IPS-18a (cell line): Measurements from ENCODE around the gene C3orf18.

ENCODE experiments used
- H3K27ac ChIP-seq: one replicate; pipeline ENCODE4 v1.5.1; 2013; ENCODE audit warnings: low read length
- H3K27me3 ChIP-seq: one replicate; pipeline ENCODE4 v1.6.1; 2013; ENCODE audit warnings: mild to moderate bottlenecking, low read length; ENCODE audit not compliant: control insufficient read depth, insufficient read depth
- H3K36me3 ChIP-seq: one replicate; pipeline ENCODE4 v1.6.1; 2013; ENCODE audit warnings: low read depth, low read length; ENCODE audit not compliant: control insufficient read depth
- H3K4me1 ChIP-seq: one replicate; pipeline ENCODE4 v1.6.1; 2013; ENCODE audit warnings: low read depth, low read length; ENCODE audit not compliant: control insufficient read depth
- H3K4me3 ChIP-seq: one replicate; pipeline ENCODE4 v1.5.1; 2013; ENCODE audit warnings: low read length
- H3K9ac ChIP-seq: one replicate; pipeline ENCODE4 v1.6.1; 2013; ENCODE audit warnings: mild to moderate bottlenecking, low read length, moderate library complexity
- H3K9me3 ChIP-seq: one replicate; pipeline ENCODE4 v1.6.1; 2013; ENCODE audit warnings: low read depth, low read length; ENCODE audit not compliant: control insufficient read depth

C3orf18 gene

DNA sequence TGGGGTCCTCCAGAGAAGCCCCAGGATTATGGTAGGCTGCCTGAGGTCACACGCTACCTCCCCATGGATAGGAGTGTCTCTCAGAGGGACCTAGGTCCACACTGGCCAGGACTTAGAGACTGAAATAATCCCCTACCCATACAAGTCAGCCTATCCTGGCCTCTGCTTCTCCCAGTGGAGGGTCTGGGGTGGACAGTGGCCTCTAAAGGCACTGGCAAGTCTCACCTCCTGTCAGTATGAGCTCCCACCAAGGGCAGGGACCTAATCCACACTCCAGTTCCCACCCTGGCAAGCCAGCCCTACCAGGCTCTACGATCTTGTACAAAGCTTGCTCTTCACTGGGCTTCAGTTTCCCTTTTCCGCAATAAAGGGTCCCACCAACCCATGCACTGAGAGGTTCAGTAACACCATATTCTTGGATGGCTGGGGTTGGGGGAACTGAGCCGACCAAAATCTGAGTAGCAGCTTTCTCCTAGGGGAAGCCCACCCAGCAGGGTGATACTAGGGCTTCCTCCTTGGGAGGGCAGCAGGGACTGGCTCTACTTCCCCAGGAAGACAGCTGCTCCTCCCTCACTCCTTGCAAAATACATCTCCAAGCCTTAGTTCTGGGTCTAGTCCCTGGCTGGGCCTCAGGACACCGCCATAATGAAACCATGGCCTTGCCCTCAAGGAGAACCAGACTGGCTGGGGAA lies 41.7 kb upstream of the C3orf18 start:
- Histone ChIP-seq H3K27me3 (peaks cover 34% of the 10 kb centered on the region), H3K9ac (no peak overlapping the region), H3K27ac (no peak overlapping the region), H3K4me3 (no peak overlapping the region), H3K4me1 (peaks cover 3% of the 10 kb centered on the region), H3K9me3 (no peaks in the 10 kb centered on the region), H3K36me3 (no peaks in the 10 kb centered on the region)

DNA sequence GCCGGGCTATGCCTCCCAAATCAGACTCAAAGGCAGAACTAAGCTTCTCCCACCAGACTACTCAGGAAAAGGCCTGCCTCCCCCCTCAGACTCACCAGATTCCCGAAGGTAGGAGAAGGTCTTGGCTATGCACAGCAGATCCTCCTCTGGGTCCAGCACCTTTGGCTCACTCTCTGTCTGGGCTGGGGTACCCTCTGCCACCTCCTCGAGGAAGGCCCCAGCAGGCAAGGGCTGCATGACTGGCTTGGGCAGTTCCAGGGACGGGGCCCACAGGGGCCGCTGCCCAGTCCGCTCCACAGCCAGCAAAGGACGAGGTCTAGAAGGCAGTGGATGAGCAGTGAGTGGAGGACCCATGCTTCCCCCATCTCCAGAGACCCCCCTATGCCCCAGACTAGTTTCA lies 40.7 kb upstream of the C3orf18 start:
- H3K27me3 ChIP-seq: peaks cover 27% of the 10 kb centered on the region
- H3K4me1 ChIP-seq: peaks cover 3% of the 10 kb centered on the region
- no peaks in the 10 kb centered on the region for H3K9me3 ChIP-seq
- no peaks in the 10 kb centered on the region for H3K36me3 ChIP-seq
- no peak overlapping the region for H3K27ac ChIP-seq
- no peak overlapping the region for H3K4me3 ChIP-seq
- no peak overlapping the region for H3K9ac ChIP-seq

GRCh38 chr3:50607271-50608091 lies 39.9 kb upstream of the C3orf18 start:
- H3K4me1 ChIP-seq: peaks cover 3% of the 10 kb centered on the region

DNA sequence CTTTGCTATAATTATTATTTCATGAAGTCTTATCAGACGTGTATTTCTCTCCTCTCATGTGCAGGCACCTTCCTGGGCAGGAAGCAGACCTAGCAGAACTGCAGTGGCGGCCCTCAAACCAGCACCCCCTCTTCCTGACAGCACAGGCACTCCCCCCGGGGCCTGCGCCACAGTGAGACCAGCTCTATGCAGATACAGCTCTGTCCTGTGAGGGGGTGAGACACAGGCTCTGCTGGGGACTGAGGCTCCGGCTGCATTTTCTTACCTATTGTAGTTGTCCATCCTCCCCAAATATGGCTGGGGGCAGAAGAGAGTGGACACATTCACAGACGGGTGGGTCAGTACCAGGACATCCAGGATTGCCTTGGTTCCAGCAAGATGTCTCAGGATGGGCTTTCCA lies 39.0 kb upstream of the C3orf18 start:
- no peaks in the 10 kb centered on the region for H3K36me3 ChIP-seq
- no peaks in the 10 kb centered on the region for H3K4me1 ChIP-seq
- no peak overlapping the region for H3K27ac ChIP-seq
- no peak overlapping the region for H3K4me3 ChIP-seq
- H3K9ac ChIP-seq: no peak overlapping the region
- H3K9me3 ChIP-seq: no peaks in the 10 kb centered on the region
- peaks cover 15% of the 10 kb centered on the region for H3K27me3 ChIP-seq

More at GRCh38 chr3:50607271-50608091, 39.9 kb upstream of the C3orf18 start:
- Histone ChIP-seq H3K36me3 (no peaks in the 10 kb centered on the region), H3K27ac (no peak overlapping the region), H3K4me3 (no peak overlapping the region), H3K9me3 (no peaks in the 10 kb centered on the region), H3K27me3 (peaks cover 19% of the 10 kb centered on the region), H3K9ac (no peak overlapping the region)

GRCh38 chr3:50605901-50606326 lies 38.4 kb upstream of the C3orf18 start:
- Histone ChIP-seq H3K27me3 (peaks cover 12% of the 10 kb centered on the region), H3K4me1 (no peaks in the 10 kb centered on the region), H3K36me3 (no peaks in the 10 kb centered on the region), H3K27ac (no peak overlapping the region), H3K9ac (no peak overlapping the region), H3K4me3 (no peak overlapping the region), H3K9me3 (no peaks in the 10 kb centered on the region)

DNA sequence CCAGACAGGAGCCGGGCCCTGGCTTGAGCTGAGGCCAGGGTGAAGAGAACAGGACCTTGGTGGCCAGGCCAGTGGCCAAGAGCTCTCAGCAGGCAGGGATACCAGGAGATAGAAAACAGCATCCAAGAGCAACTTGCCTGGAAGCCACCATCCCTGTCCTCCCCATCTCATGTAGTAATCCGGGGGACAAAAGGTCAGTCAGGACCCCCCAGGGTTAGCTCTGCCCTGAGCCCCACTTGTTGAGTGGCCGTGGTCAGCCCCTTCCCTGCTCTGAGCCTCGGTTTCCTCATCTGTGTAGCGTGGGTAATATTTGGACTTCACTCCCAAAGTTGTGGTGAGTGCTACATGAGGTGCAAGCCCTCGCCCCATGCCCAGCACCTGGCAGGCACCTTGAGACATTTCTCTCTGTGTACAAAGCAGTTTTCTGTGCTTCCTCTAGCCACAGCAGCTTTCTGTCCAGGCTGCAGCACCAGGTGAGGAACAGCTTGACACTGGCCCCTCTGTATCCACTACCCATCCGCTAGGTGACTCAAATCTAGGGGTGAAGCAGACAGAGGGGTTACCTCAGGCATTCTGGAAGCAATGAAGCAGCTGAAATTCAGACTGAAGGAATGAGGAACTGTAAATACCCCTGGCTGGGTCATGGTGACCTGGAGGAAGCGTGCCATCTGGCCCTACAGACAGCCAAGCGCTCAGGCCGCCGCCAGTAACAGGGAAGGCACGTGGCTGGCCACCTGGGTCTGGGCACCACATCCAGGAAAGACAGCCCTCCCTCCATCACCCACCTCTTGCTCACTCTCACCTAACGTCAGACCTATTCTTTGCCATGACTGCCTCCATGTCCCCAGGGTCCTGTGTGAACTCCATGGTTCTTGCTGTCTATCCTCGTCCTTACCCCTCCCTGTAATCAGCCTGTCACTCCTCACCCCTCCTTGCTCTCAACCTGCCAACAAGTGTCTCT lies 37.4 kb upstream of the C3orf18 start:
- H3K27ac ChIP-seq: no peak overlapping the region
- no peak overlapping the region for H3K4me3 ChIP-seq
- H3K9ac ChIP-seq: no peak overlapping the region

DNA sequence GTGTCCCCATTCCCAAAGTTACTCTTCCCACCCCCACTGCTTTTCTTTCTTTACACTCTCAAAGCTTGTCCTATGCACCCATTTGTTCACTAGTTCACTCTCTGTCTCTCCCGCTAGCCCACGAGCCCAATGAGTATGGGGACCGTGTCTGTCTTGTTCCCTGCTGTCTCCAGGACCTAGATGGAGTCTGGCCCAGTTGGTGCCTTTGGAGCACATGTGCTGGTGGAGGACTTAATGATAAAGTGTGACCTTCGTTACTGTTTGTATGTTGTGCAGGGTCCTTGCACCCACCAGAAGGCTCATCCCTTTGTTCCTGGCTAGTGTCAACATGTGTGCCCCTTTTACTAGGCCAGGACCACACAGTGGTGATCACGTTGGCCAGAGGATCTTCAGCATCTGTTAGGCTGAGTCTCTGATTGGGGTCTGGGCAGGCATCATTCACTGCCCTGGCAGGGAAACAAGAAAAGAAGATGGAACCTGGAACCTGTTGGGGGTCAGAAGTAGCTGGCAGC lies 36.6 kb upstream of the C3orf18 start:
- Histone ChIP-seq H3K27me3 (no peaks in the 10 kb centered on the region), H3K4me1 (no peaks in the 10 kb centered on the region), H3K9me3 (no peaks in the 10 kb centered on the region), H3K4me3 (no peak overlapping the region), H3K9ac (no peak overlapping the region), H3K36me3 (no peaks in the 10 kb centered on the region), H3K27ac (no peak overlapping the region)

More for the DNA sequence above, 37.4 kb upstream of the C3orf18 start:
- Histone ChIP-seq H3K27me3 (peaks cover 2% of the 10 kb centered on the region), H3K4me1 (no peaks in the 10 kb centered on the region), H3K36me3 (no peaks in the 10 kb centered on the region), H3K9me3 (no peaks in the 10 kb centered on the region)

- Histone ChIP-seq H3K27me3 (no peaks in the 10 kb centered on the region), H3K9ac (no peak overlapping the region), H3K4me3 (no peak overlapping the region), H3K4me1 (no peaks in the 10 kb centered on the region), H3K36me3 (no peaks in the 10 kb centered on the region), H3K27ac (no peak overlapping the region), H3K9me3 (no peaks in the 10 kb centered on the region)
Measured at GRCh38 chr3:50603261-50604109, 35.9 kb upstream of the C3orf18 start.

DNA sequence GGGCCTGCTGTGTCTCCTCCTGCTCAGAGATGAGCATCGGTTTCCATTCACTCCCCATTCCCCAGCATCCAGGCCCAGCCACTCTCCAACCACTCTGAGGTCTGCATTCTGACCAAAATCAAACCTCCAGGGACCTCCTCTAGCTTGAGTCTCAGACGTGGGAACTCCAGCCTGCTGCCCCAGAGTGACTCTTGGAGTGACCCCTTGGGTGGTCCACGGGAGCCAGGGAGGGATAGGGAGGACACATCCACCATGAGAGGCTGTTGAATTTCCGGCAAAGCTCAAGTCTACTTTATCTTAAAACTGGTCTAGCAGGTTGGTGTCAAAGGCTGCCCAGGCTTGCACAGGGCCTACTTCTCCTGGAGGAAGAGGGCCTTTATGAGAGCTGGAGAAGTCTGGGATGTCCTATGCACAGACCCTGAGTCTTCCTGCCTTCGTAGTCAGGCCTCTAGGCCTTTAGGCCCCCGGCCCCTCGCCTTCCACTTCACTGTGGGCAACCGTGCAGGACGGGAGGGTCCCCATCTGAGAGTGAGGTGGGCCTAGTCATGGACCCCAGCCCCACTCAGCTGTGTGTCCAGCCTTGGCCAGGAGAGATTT lies 35.1 kb upstream of the C3orf18 start:
- Histone ChIP-seq H3K4me3 (no peak overlapping the region), H3K9me3 (no peaks in the 10 kb centered on the region), H3K27ac (no peak overlapping the region), H3K27me3 (no peaks in the 10 kb centered on the region), H3K36me3 (no peaks in the 10 kb centered on the region), H3K9ac (no peak overlapping the region), H3K4me1 (no peaks in the 10 kb centered on the region)

DNA sequence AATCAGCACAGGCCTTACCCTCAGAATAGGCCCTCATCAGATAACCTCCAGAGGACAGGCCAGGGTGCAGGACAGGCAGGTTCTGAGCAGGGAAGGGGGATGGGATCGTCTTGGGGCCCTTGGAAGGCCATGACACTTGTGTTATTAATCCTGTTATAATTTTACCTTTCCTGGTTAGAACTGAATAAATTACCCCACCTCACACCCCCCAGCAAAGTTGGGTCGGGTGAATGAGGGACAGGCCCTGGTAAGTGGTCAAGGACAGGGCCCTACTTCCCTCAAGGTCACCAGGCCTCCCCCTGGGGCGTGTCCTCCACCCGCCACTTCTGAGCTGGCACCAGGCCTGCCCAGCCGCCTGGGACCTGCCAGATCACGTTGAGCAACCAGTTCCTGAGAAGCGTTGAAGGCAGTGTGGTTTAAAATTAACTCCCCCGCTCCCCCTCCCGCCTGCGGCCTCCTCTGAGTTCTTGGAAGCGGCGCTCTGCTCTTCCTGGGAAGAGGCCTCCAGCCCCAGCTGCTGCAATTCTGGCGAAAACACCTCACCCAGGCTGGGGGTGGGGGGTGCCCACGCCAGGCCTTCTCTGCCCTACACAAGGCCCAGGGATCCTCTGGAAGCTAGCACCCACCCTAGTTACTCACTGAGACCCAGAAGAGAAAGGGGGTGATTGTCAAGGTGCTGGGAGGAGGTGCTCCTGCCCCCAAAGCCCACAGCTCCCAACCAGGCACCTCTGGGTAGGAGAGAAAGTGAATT lies 33.5 kb upstream of the C3orf18 start:
- Histone ChIP-seq H3K9me3 (no peaks in the 10 kb centered on the region), H3K9ac (no peak overlapping the region), H3K4me1 (no peaks in the 10 kb centered on the region), H3K27me3 (no peaks in the 10 kb centered on the region), H3K4me3 (no peak overlapping the region), H3K27ac (no peak overlapping the region), H3K36me3 (no peaks in the 10 kb centered on the region)
